Uterus (tissue), 4 donors: ENCODE data around the gene DDR2. TPM values are rescaled to one million over a fixed set of nuclear protein-coding genes. Genes with fewer than 3 reads are reported as not detected.
A peak's percentile ranks its signal among the peaks of the same experiment; 100 is the strongest.
"Not testable (repeated sequence)": the region's sequence is repeated elsewhere in the genome, so short reads cannot be mapped to it uniquely, and the experiment has no call there.

Experiments
- DNase-seq, 2 donors: peaks; one replicate each; pipeline ENCODE4 v3.0.0-alpha.2; 2019 to 2020
- H3K27ac ChIP-seq, 2 donors: fragments of 200-600 bp; sonication (generic); 1 replicate in 1 of 2; 2 replicates in 1 of 2; pipeline ENCODE4 v1.5.1; 2016 to 2018
- H3K27me3 ChIP-seq, 2 donors: fragments of 200-600 bp; sonication (generic); one replicate each; pipeline ENCODE4 v1.5.1; 2018 to 2019; ENCODE audit warnings: control low read depth in 1 of 2
- H3K36me3 ChIP-seq, 2 donors: fragments of 200-600 bp; sonication (generic); one replicate each; pipeline ENCODE4 v1.5.1; 2019; ENCODE audit warnings: control low read depth in 1 of 2
- H3K4me1 ChIP-seq, 2 donors: fragments of 200-600 bp; sonication (generic); one replicate each; pipeline ENCODE4 v1.5.1; 2018 to 2019; ENCODE audit warnings: control low read depth in 1 of 2
- H3K4me3 ChIP-seq, 2 donors: fragments of 200-600 bp; sonication (generic); 1 replicate in 1 of 2; 2 replicates in 1 of 2; pipeline ENCODE4 v1.5.1; 2018 to 2019; ENCODE audit warnings: mild to moderate bottlenecking in 1 of 2
- H3K9me3 ChIP-seq, 2 donors: fragments of 200-600 bp; sonication (generic); one replicate each; pipeline ENCODE4 v1.5.1; 2019; ENCODE audit warnings: control low read depth in 1 of 2
- CTCF ChIP-seq, 4 experiments: fragments of 200-600 bp in 2 of 4; fragments of 450-650 bp in 2 of 4; sonication (generic) in 2 of 4; IDR thresholded peaks; one replicate each; pipeline ENCODE4 v1.5.1; 2016 to 2019; ENCODE audit warnings: antibody characterized with exemption in 4 of 4, mild to moderate bottlenecking in 2 of 4, moderate library complexity in 1 of 4
- POLR2A ChIP-seq, 2 donors: fragments of 450-650 bp; IDR thresholded peaks; one replicate each; pipeline ENCODE4 v1.6.1; 2016; ENCODE audit warnings: antibody characterized with exemption in 2 of 2, mild to moderate bottlenecking in 1 of 2, moderate library complexity in 1 of 2
- intact Hi-C: fragments of 100-400 bp; cut with DNase I; formaldehyde crosslinking; loops from one replicate; pipeline ENCODE4 v1.15.1; 2023; ENCODE audit warnings: low total_unique reads
- total RNA-seq, 4 donors: library from RNA; depleted of rRNA in 3 of 4; stranded (reverse); fragments of >200 nt in 3 of 4; gene quantifications; one replicate each; pipeline versions ENCODE4 v1.1.0 to v1.2.4, GENCODE V29; 2014 to 2023
- donor health status: DM: yes; HTN: yes; CAD: no.

DDR2 gene
- total RNA-seq, 4 donors from 2014 or later = 40.0 to 134 (median 74.7) TPM

- no peaks in the 10 kb centered on the region for H3K9me3 ChIP-seq
- no peak for DNase-seq
- no peaks in the 10 kb centered on the region for H3K27me3 ChIP-seq
- no peak for TF ChIP-seq POLR2A (IDR thresholded peaks at IDR 0.05)
- TF ChIP-seq CTCF (IDR thresholded peaks at IDR 0.05) = no peak
- H3K4me1 ChIP-seq = peaks cover 2 to 6% of the 10 kb centered on the region in 2 donors
- no peak overlapping the region for H3K4me3 ChIP-seq
- no peaks in the 10 kb centered on the region for H3K36me3 ChIP-seq
- H3K27ac ChIP-seq = no peak overlapping the region
- intact Hi-C loops = no loop called here
Observed at GRCh38 chr1:162724583-162725120, 92.4 kb downstream of the DDR2 start.

- no peak for TF ChIP-seq POLR2A (IDR thresholded peaks at IDR 0.05)
- TF ChIP-seq CTCF (IDR thresholded peaks at IDR 0.05) = no peak
- Histone ChIP-seq H3K9me3 (no peaks in the 10 kb centered on the region), H3K36me3 (no peaks in the 10 kb centered on the region), H3K27me3 (no peaks in the 10 kb centered on the region), H3K27ac (no peak overlapping the region), H3K4me3 (no peak overlapping the region), H3K4me1 (peaks cover 2 to 6% of the 10 kb centered on the region in 2 donors)
- no peak for DNase-seq
- intact Hi-C loops = no loop called here
Observed at GRCh38 chr1:162725301-162725837, 93.1 kb downstream of the DDR2 start.

- intact Hi-C loops = no loop called here
- Histone ChIP-seq H3K36me3 (no peaks in the 10 kb centered on the region), H3K27ac (peak overlapping the region in 1 of 2 donors; percentile 7), H3K4me1 (peaks cover 2 to 6% of the 10 kb centered on the region in 2 donors), H3K27me3 (no peaks in the 10 kb centered on the region), H3K9me3 (no peaks in the 10 kb centered on the region), H3K4me3 (no peak overlapping the region)
- no peak for DNase-seq
- no peak for TF ChIP-seq POLR2A (IDR thresholded peaks at IDR 0.05)
- no peak for TF ChIP-seq CTCF (IDR thresholded peaks at IDR 0.05)
Observed at GRCh38 chr1:162726555-162726954, 94.3 kb downstream of the DDR2 start.

GRCh38 chr1:162727493-162727892, 95.2 kb downstream of the DDR2 start:
- H3K27me3 ChIP-seq, H3K27ac ChIP-seq, H3K9me3 ChIP-seq, DNase-seq, H3K4me3 ChIP-seq, intact Hi-C loops, H3K36me3 ChIP-seq: not testable (repeated sequence)
- H3K4me1 ChIP-seq = peaks cover 2 to 12% of the 10 kb centered on the region in 2 donors

GRCh38 chr1:162728573-162728972, 96.3 kb downstream of the DDR2 start:
- no peak for TF ChIP-seq CTCF (IDR thresholded peaks at IDR 0.05)
- no peak for TF ChIP-seq POLR2A (IDR thresholded peaks at IDR 0.05)
- Histone ChIP-seq H3K4me1 (peaks cover 2 to 12% of the 10 kb centered on the region in 2 donors), H3K9me3 (no peaks in the 10 kb centered on the region), H3K4me3 (no peak overlapping the region), H3K27me3 (no peaks in the 10 kb centered on the region), H3K36me3 (no peaks in the 10 kb centered on the region), H3K27ac (peak overlapping the region in 1 of 2 donors; percentile 33)
- intact Hi-C loops = no loop called here
- no peak for DNase-seq

- Histone ChIP-seq H3K4me1 (peaks cover 7 to 12% of the 10 kb centered on the region in 2 donors), H3K27ac (peak overlapping the region in 1 of 2 donors; percentile 50)
- H3K36me3 ChIP-seq, H3K27me3 ChIP-seq, H3K9me3 ChIP-seq, intact Hi-C loops, DNase-seq, H3K4me3 ChIP-seq: not testable (repeated sequence)
Observed at GRCh38 chr1:162729195-162729774, 97.0 kb downstream of the DDR2 start.
